ENCODE data around the gene SELENOH. TPM values are rescaled to one million over a fixed set of nuclear protein-coding genes. Genes with fewer than 3 reads are reported as not detected.

Gene SELENOH
- total and polyA plus RNA-seq, 11 donors = 56.8 to 134 (median 85.7) TPM

GRCh38 chr11:57762235-57762861, 21.1 kb downstream of the SELENOH start:
- TF ChIP-seq POLR2A (IDR thresholded peaks at IDR 0.05) (no peak), CTCF (IDR thresholded peaks at IDR 0.05) (no peak)
- Histone ChIP-seq H3K27me3 (no peaks in the 10 kb centered on the region), H3K27ac (peak overlapping the region; percentile 84 to 97 (median 92)), H3K4me3 (peak overlapping the region; percentile 49 to 76 (median 66)), H3K36me3 (peaks cover 0 to 3% (median 0%) of the 10 kb centered on the region in 9 donors), H3K4me1 (peaks cover 0 to 47% (median 32%) of the 10 kb centered on the region in 12 donors), H3K9me3 (no peaks in the 10 kb centered on the region)
- intact Hi-C loops (cut with DNase I) = loop anchor here in 8 of 10 donors (1.0 to 5.0 kb wide), 6 partner anchors 14 to 40 kb away; partner anchors contain the start of gene SELENOH (in 1 of the 8)
- no peak for DNase-seq
- ATAC-seq = peak in 2 of 4 donors; percentile 44 to 50
- WGBS, 4 donors = 0 to 1% (median 1%) methylated on average over 9 of the region's 9 CpGs

DNA sequence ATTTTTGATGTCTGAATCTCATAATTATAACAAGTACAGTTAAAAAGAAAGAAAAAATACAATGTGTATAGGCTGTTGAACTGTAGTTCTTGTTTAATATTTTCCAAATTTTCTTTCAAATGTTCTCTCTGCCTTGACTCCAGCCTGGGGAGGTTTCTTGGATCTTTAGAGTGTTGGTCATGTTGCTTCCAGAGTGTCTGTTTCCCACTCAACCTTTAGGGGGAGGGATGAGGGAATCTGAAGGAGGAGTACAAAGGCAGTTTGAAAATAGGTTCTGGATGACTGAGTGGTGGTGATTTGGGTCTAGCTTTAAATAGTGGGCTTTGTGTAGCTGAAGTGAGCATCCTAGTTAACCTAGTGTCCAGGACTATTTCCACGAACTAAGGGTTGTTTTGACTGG, 22.3 kb downstream of the SELENOH start:
- ATAC-seq = peak in 3 of 4 donors; percentile 34 to 60 (median 38)
- peak overlapping the region in 11 of 12 donors; percentile 10 to 97 (median 92) for H3K27ac ChIP-seq
- H3K36me3 ChIP-seq = peaks cover 0 to 3% (median 0%) of the 10 kb centered on the region in 9 donors
- no peaks in the 10 kb centered on the region for H3K27me3 ChIP-seq
- WGBS, 4 donors = 0 to 5% (median 1%) methylated on average over 1 of the region's 1 CpG
- H3K4me3 ChIP-seq = peak overlapping the region; percentile 49 to 76 (median 66)
- no peak for DNase-seq
- peaks cover 0 to 56% (median 38%) of the 10 kb centered on the region in 12 donors for H3K4me1 ChIP-seq
- no peak for TF ChIP-seq POLR2A (IDR thresholded peaks at IDR 0.05)
- TF ChIP-seq CTCF (IDR thresholded peaks at IDR 0.05) = peak in 6 of 12 donors; percentile 35 to 53 (median 38)
- intact Hi-C loops (cut with DNase I) = loop anchor here in 8 of 10 donors (2.0 to 5.0 kb wide), 5 partner anchors 13 to 39 kb away; no protein-coding TSS in a partner anchor
- no peaks in the 10 kb centered on the region for H3K9me3 ChIP-seq

GRCh38 chr11:57764021-57764420, 22.7 kb downstream of the SELENOH start:
- Histone ChIP-seq H3K9me3 (no peaks in the 10 kb centered on the region), H3K27me3 (no peaks in the 10 kb centered on the region), H3K36me3 (peaks cover 0 to 3% (median 0%) of the 10 kb centered on the region in 9 donors), H3K27ac (peak overlapping the region in 11 of 12 donors; percentile 14 to 97 (median 92)), H3K4me1 (peaks cover 0 to 60% (median 43%) of the 10 kb centered on the region in 12 donors), H3K4me3 (peak overlapping the region; percentile 49 to 76 (median 66))
- DNase-seq = no peak
- intact Hi-C loops (cut with DNase I) = loop anchor here in 5 of 10 donors (5.0 kb wide), 2 partner anchors 33 to 38 kb away; no protein-coding TSS in a partner anchor
- ATAC-seq = no peak
- 16 to 20% (median 17%) methylated on average over 4 of the region's 4 CpGs for WGBS, 4 donors
- no peak for TF ChIP-seq POLR2A (IDR thresholded peaks at IDR 0.05)
- TF ChIP-seq CTCF (IDR thresholded peaks at IDR 0.05) = no peak

DNA sequence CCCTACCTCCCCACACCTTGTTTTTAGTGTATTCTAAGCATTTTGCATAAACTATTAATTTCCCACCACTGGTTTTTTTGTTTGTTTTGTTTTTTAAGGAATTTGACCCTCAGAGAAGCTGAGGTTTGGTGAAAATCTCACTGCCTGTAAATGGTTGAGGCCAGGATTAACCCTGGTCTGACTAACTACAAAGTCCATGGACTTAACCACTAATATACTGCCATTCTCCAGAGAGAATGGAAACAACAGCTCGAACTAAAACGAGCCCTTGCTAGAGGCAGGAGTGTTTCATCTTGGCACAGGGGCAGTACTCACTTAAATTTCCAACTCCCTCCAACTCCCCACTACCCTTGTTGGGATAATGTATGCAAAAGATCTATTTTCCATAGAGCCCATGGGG, 23.3 kb downstream of the SELENOH start:
- Histone ChIP-seq H3K27me3 (no peaks in the 10 kb centered on the region), H3K4me3 (peak overlapping the region in 11 of 12 donors; percentile 1 to 76 (median 66)), H3K36me3 (peaks cover 0 to 3% (median 0%) of the 10 kb centered on the region in 9 donors), H3K27ac (peak overlapping the region in 11 of 12 donors; percentile 2 to 96 (median 91)), H3K9me3 (no peaks in the 10 kb centered on the region), H3K4me1 (peaks cover 0 to 66% (median 48%) of the 10 kb centered on the region in 12 donors)
- intact Hi-C loops (cut with DNase I) = loop anchor here in 5 of 10 donors (5.0 kb wide), 2 partner anchors 33 to 38 kb away; no protein-coding TSS in a partner anchor
- WGBS, 4 donors = 5 to 15% (median 11%) methylated on average over 2 of the region's 2 CpGs
- DNase-seq (no peak), ATAC-seq (no peak)
- TF ChIP-seq POLR2A (IDR thresholded peaks at IDR 0.05) = no peak
- no peak for TF ChIP-seq CTCF (IDR thresholded peaks at IDR 0.05)
